Anterior cingulate cortex (tissue), 58 donors: ENCODE measurements around the gene PLD4.
A peak's percentile ranks its signal among the peaks of the same experiment; 100 is the strongest.

ENCODE experiments used
- DNase-seq, 58 donors: peaks; one replicate each; lab custom pipeline; 2025; lab: John Stamatoyannopoulos, UW

PLD4 gene

DNA sequence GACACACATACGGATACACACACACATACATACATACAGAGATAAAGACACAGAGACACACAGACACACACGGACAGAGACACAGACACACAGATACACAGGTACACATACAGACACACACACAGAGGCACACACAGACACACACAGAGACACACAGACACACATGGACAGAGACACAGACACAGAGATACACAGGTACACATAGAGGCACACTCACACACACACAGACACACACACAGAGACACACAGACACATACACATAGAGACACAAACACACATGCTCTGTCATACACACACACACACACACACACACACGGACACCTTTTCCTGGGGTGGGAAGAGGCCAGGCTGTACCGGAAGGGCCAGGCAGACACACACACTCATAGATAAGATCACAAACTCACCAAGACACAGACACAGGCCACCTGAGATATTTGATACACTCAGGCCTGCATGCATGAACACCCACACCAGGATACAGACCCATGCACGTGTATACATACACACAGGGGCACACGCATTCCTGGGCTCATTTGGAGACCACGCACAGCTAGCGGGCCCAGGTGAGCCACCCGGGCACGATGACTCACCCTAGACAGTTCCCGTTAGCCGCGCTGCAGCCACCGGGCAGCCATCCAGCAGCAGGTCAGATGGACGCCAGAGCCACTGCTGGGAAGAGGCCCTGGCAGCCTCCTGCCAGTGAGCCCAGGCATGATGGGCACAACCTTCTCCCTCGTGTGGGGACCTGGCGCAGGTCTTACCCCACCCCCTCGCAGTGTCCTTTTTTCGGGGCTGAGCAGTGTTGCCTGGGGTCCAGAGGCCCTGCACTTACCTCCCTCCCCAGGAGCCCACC, 55.3 kb downstream of the PLD4 start:
- DNase-seq = peak in 4 of 58 donors; percentile 22 to 37 (median 28)

DNA sequence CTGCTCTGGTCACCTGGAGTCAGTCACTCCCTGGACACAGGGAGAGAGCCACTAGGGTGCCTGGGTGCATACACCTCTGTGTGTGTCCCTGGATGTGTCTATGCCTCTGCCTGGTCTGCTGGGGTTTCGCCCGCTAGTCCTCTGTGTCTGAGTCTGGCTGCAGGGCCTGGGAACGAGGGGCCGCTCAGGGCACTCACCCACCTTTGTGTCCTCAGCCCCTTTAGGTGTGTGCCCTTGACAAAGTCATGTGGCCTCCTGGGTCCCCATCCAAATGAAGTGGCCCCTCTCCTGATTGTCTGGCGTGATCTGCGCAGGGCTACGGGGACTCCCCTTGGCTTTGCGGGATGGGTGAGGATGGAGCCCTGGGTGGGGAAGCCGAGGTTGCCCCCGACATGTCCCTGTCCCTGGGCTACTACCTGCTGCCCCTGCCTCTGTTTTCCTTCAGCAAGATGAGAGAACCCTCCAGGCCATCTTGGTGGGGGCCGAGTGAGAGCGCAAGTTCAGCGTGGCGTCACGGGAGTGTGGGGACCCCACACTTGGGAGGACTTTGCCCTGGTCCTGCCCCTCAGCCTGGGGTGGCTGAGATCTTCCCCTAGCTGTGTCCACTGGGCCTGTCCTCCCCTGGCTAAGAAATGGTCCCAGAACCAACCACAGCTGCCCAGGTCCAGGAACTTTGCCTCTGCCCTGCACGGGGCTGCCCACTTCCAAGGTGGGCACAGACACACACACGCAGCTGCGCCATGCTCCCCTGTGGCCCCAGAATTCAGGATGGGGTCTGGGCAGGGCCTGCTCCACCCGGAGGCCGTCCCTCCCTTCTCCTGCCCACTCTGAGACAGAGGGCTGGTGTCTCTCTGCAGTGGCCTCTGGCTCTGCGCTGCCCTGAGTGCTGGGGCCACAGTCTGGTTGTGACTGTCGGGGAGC, 56.2 kb downstream of the PLD4 start:
- DNase-seq = no peak

DNA sequence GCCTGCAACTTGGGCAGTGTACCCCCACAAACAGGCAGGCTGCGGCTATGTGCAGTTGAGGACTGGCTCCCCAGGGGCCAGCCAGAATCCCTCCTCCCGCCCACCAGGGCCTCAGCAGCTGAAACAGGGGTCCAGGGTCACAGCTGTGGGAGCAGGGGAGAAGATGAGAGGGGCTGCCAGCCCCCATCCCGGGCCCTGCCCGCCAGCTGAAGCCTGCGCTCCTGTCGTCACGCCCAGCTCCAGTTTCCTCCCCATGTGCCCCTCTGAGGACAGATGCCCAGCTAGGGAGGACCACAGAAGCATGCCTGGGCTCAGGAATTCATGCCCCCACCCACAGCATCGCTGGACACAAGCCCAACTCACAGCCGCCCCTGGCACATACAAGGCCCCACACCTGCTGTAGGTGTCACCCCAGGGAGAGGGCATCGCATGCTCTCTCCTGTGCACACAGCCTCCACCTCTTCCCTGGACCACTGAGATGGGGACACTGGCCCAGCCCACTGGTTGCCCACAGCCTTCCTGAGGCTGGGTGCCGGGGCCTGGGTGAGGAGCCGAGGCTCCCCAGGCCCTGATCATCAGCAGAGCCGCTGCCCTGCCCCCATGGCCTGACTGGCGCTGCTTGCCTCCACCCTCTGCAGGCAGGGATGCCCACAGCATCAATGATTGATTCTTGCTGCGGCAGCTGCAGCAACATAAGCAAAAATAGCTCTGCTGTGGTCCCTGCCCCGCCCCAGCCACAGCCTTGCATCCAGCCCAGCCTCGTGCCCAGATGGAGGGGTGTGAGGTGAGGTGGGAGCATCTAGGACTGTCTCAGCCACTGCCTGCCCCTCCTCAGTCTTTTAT, 57.2 kb downstream of the PLD4 start:
- peak in 12 of 58 donors; percentile 13 to 49 (median 28) for DNase-seq

DNA sequence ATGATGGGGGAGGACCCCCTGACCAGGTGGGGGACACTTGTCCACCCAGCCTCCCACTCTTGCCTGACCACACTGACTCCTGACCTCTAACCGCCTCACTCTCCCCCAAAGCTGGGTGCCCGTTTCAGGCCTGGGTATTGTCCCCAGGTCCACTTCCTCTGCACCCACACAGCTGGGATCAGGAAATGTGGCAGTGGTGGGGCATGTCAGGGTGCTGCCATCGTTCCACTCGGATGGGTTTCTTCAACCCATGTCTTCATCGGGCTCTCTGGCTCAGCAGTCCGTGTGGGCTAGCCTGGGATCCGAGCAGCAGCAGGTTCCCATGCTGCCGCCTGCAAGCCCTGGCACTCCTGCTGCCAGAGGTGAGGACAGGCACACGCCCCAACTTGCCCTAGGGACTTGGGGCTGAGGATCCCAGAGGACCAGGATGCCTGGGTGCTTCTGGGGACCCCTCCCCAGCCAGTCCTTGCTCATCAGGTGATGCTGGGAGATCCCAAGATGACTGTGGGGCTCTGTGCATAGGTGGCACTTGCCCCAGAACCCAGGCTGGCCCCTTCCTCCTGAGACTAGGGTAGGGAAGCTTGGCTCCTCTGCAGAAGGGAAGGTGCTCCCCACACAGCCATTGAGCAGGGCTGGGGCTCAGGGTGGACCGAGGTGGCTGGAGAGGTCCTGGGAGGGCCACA, 58.0 kb downstream of the PLD4 start:
- DNase-seq = no peak
